B cell (primary cell): ENCODE results near the gene POU2F2. TPM values are rescaled to one million over a fixed set of nuclear protein-coding genes. Genes with fewer than 3 reads are reported as not detected.

Source experiments
- ATAC-seq: fragments of 200-7000 bp; cut with Tn5 transposase; one replicate; pipeline ENCODE4 v1.10.0; 2021; ENCODE audit warnings: low read depth, mild to moderate bottlenecking, moderate number of reproducible peaks, moderate library complexity
- CTCF ChIA-PET: fragments of 350-600 bp; sonication (Branson Sonifier 250); formaldehyde crosslinking; loops from one replicate; lab custom pipeline; 2021; ENCODE audit warnings: antibody characterized with exemption, inconsistent platforms; lab: Charles Lee
- POLR2A ChIA-PET: fragments of 350-600 bp; sonication (Branson Sonifier 250); formaldehyde crosslinking; loops from one replicate; lab custom pipeline; 2021; ENCODE audit warnings: antibody characterized with exemption; lab: Charles Lee
- DNase-seq: peaks from one replicate; pipeline ENCODE4 v3.0.0; 2013
- H2AFZ ChIP-seq: 2 replicates; pipeline ENCODE4 v1.6.1; 2012; ENCODE audit warnings: mild to moderate bottlenecking, low read depth, low read length; ENCODE audit not compliant: insufficient read depth, poor library complexity, severe bottlenecking
- H3K27ac ChIP-seq, 2 donors: 1 replicate in 1 of 2; 2 replicates in 1 of 2; pipeline ENCODE4 v1.5.1; 2012 to 2013; ENCODE audit warnings: low read length in 2 of 2, mild to moderate bottlenecking in 2 of 2, moderate library complexity in 1 of 2
- H3K27me3 ChIP-seq, 4 experiments: fragments of 200-600 bp in 1 of 4; sonication (generic) in 1 of 4; replicated peaks in 1 of 4; 1 replicate in 2 of 4; 2 replicates in 2 of 4; pipeline versions ENCODE4 v1.6.1 to v1.7.0; 2013 to 2016; ENCODE audit warnings: low read length in 3 of 4, mild to moderate bottlenecking in 2 of 4, mixed read lengths in 1 of 4, moderate library complexity in 1 of 4; ENCODE audit not compliant: insufficient read depth in 4 of 4, control insufficient read depth in 3 of 4; ENCODE audit errors: control extremely low read depth in 1 of 4
- H3K36me3 ChIP-seq, 2 experiments: replicated peaks in 1 of 2; 1 replicate in 1 of 2; 2 replicates in 1 of 2; pipeline versions ENCODE4 v1.6.1 to v1.7.1; 2013; ENCODE audit warnings: low read length in 1 of 2; ENCODE audit not compliant: insufficient read depth in 2 of 2, control insufficient read depth in 1 of 2; ENCODE audit errors: control extremely low read depth in 1 of 2, extremely low read depth in 1 of 2
- H3K4me1 ChIP-seq, 2 donors: fragments of 200-600 bp in 1 of 2; sonication (generic) in 1 of 2; 1 replicate in 1 of 2; 2 replicates in 1 of 2; pipeline versions ENCODE4 v1.5.1 to v1.6.1; 2013 to 2017; ENCODE audit warnings: low read length in 2 of 2; ENCODE audit not compliant: control insufficient read depth in 2 of 2, insufficient read depth in 2 of 2
- H3K4me2 ChIP-seq: replicated peaks from 2 replicates; pipeline ENCODE3; 2012; ENCODE audit warnings: mild to moderate bottlenecking, low read depth, low read length; ENCODE audit not compliant: poor library complexity, severe bottlenecking
- H3K4me3 ChIP-seq, 5 experiments: fragments of 200-600 bp in 1 of 5; sonication (generic) in 1 of 5; 1 replicate in 3 of 5; 2 replicates in 2 of 5; pipeline versions ENCODE4 v1.5.1 to v1.7.0; 2011 to 2016; ENCODE audit warnings: low read length in 4 of 5, mild to moderate bottlenecking in 4 of 5, low read depth in 2 of 5, control low read depth in 1 of 5, moderate library complexity in 1 of 5; ENCODE audit not compliant: insufficient read depth in 1 of 5; ENCODE audit errors: control extremely low read depth in 1 of 5, extremely low read depth in 1 of 5
- H3K79me2 ChIP-seq: fragments of 200-600 bp; sonication (generic); one replicate; pipeline ENCODE4 v1.6.0; 2016; ENCODE audit warnings: low read length; ENCODE audit not compliant: control insufficient read depth, insufficient read depth
- H3K9ac ChIP-seq: fragments of 200-600 bp; sonication (generic); 2 replicates; pipeline ENCODE4 v1.6.1; 2017; ENCODE audit warnings: mild to moderate bottlenecking, low read length, moderate library complexity
- H3K9me3 ChIP-seq, 3 donors: one replicate each; pipeline versions ENCODE4 v1.6.1 to v1.7.1; 2013; ENCODE audit warnings: low read length in 2 of 3; ENCODE audit not compliant: control insufficient read depth in 2 of 3, insufficient read depth in 1 of 3; ENCODE audit errors: control extremely low read depth in 1 of 3
- H4K20me1 ChIP-seq: 2 replicates; pipeline ENCODE4 v1.6.0; 2012; ENCODE audit warnings: mild to moderate bottlenecking, low read length; ENCODE audit not compliant: insufficient read depth, control insufficient read depth, poor library complexity, severe bottlenecking
- H3K27ac Mint-ChIP-seq: one replicate; pipeline ENCODE4 v1.8.0; 2021; ENCODE audit warnings: mixed read lengths
- H3K27me3 Mint-ChIP-seq: one replicate; pipeline ENCODE4 v1.8.0; 2021; ENCODE audit warnings: mixed read lengths
- H3K4me1 Mint-ChIP-seq: one replicate; pipeline ENCODE4 v1.8.0; 2021; ENCODE audit warnings: mixed read lengths
- H3K4me3 Mint-ChIP-seq: one replicate; pipeline ENCODE4 v1.8.0; 2021; ENCODE audit warnings: mixed read lengths
- H3K9me3 Mint-ChIP-seq: one replicate; pipeline ENCODE4 v1.8.0; 2022; ENCODE audit warnings: mixed read lengths; ENCODE audit not compliant: insufficient read depth
- EZH2 ChIP-seq: IDR thresholded peaks from 2 replicates; pipeline ENCODE4 v1.6.1; 2012; ENCODE audit warnings: borderline replicate concordance, low read depth, mild to moderate bottlenecking, moderate library complexity, low read length; ENCODE audit not compliant: insufficient read depth, poor library complexity, severe bottlenecking
- WGBS: methylation state at CpG from one replicate; pipeline ENCODE4 v1.1.5; 2013; ENCODE audit warnings: missing lambda C conversion rate; ENCODE audit not compliant: insufficient coverage; 5-methylcytosine and 5-hydroxymethylcytosine counted together
- intact Hi-C: fragments of 100-400 bp; cut with micrococcal nuclease; formaldehyde crosslinking; loops from one replicate; pipeline ENCODE4 v1.10.0; 2022
- polyA plus RNA-seq: library from polyadenylated mRNA; depleted of rRNA; stranded (reverse); fragments of >200 nt; gene quantifications from 2 replicates; pipeline ENCODE4 v1.2.3, GENCODE V29; 2012
- total RNA-seq, 2 donors: library from RNA; stranded (reverse); fragments of 120-200 nt in 1 of 2; gene quantifications; 1 replicate in 1 of 2; 2 replicates in 1 of 2; pipeline versions ENCODE4 v1.2.3 to v1.2.4, GENCODE V29; 2013 to 2022
- TF ChIP-seq, protein P1 (sequence below): fragments of 200-600 bp; IDR thresholded peaks from one replicate; pipeline ENCODE4 v1.8.0; 2022; ENCODE audit warnings: antibody characterized with exemption, mild to moderate bottlenecking

POU2F2 gene
- total and polyA plus RNA-seq, 2 donors (not counting 1 experiment from before 2014, with no cell fraction given): 152 to 170 TPM

DNA sequence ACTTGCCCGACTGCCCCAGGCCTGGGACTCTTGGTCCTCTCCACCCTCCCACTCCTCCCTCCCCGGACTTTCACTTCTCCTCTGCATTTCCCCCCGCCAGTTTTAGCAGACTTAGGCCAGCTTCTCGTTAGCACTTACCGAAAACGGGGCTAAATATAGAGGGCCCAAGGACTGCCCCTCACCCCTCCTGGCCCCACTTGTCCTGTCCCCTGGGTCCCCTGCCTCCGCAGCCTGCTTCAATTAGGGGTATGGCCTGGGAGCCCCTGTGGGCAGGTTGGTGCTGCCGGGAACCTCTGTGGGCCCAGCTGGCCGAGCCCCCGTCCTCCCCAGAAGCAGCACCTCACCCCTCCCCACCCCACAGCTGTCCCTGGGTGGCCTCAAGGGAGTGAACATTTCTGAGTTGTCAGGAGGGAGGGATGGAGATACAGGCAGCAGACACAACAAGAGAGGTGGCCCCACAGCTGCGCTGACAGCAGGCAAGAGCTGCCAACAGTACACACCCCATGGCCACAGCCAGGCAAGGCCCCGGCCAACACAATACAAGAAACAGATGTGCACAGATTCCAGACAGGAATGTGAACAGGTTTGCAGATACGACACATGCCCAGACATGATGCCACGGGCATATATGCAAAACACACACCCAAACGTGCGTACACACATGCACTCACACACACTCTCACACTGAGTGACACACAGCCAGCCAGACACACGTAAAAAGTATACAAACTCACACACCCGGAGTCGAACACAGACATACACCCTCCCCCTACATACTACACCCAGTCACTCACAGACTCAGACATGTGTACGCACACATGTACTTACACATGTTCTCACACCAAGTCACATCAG lies 2.6 kb downstream of the POU2F2 start:
- ATAC-seq (peak; percentile 72), DNase-seq (peak; percentile 88)
- Histone ChIP-seq H3K79me2 (peaks cover 95% of the 10 kb centered on the region), H4K20me1 (peaks cover 27% of the 10 kb centered on the region), H3K36me3 (peaks cover 0 to 28% of the 10 kb centered on the region in 2 experiments), H3K4me3 (peak overlapping the region; percentile 61 to 100 (median 98)), H3K27ac (peak overlapping the region; percentile 56 to 71), H3K27me3 (no peaks in the 10 kb centered on the region), H3K4me1 (peaks cover 60 to 85% of the 10 kb centered on the region in 2 donors), H3K9me3 (no peaks in the 10 kb centered on the region), H3K4me2 (peak overlapping the region; percentile 90), H3K9ac (peak overlapping the region; percentile 95), H2AFZ (no peak overlapping the region)
- Mint-ChIP-seq H3K4me3 (peak overlapping the region; percentile 92), H3K9me3 (no peaks in the 10 kb centered on the region), H3K27ac (peak overlapping the region; percentile 92), H3K27me3 (no peaks in the 10 kb centered on the region), H3K4me1 (peaks cover 87% of the 10 kb centered on the region)
- WGBS: 5% methylated on average over 18 of the region's 20 CpGs
- POLR2A ChIA-PET: interaction anchor here (0.6 to 3.6 kb wide), 9 partner anchors 9 to 167 kb away, joined by 3 to 77 read pairs (median 5); partner anchors contain the start of genes CIC, DEDD2 and ZNF574
- TF ChIP-seq, protein P1, sequence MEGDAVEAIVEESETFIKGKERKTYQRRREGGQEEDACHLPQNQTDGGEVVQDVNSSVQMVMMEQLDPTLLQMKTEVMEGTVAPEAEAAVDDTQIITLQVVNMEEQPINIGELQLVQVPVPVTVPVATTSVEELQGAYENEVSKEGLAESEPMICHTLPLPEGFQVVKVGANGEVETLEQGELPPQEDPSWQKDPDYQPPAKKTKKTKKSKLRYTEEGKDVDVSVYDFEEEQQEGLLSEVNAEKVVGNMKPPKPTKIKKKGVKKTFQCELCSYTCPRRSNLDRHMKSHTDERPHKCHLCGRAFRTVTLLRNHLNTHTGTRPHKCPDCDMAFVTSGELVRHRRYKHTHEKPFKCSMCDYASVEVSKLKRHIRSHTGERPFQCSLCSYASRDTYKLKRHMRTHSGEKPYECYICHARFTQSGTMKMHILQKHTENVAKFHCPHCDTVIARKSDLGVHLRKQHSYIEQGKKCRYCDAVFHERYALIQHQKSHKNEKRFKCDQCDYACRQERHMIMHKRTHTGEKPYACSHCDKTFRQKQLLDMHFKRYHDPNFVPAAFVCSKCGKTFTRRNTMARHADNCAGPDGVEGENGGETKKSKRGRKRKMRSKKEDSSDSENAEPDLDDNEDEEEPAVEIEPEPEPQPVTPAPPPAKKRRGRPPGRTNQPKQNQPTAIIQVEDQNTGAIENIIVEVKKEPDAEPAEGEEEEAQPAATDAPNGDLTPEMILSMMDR: no peak
- no peak for TF ChIP-seq EZH2
- CTCF ChIA-PET: interaction anchor here (0.6 to 3.9 kb wide), 17 partner anchors 10 to 489 kb away, joined by 3 to 65 read pairs (median 4); no protein-coding TSS in a partner anchor
- intact Hi-C loops: loop anchor here (1.0 to 5.0 kb wide), 7 partner anchors 8 to 293 kb away; partner anchors contain the start of genes CD79A and ZNF574
